Activated T-cell treated with anti-CD3 and anti-CD28 coated beads for 48 hours (primary cell): Measurements from ENCODE around the gene TNFAIP3.

Experiments used
- DNase-seq: peaks from one replicate; pipeline ENCODE4 v3.0.0-alpha.2; 2020; ENCODE audit warnings: low read depth

TNFAIP3 gene

DNA sequence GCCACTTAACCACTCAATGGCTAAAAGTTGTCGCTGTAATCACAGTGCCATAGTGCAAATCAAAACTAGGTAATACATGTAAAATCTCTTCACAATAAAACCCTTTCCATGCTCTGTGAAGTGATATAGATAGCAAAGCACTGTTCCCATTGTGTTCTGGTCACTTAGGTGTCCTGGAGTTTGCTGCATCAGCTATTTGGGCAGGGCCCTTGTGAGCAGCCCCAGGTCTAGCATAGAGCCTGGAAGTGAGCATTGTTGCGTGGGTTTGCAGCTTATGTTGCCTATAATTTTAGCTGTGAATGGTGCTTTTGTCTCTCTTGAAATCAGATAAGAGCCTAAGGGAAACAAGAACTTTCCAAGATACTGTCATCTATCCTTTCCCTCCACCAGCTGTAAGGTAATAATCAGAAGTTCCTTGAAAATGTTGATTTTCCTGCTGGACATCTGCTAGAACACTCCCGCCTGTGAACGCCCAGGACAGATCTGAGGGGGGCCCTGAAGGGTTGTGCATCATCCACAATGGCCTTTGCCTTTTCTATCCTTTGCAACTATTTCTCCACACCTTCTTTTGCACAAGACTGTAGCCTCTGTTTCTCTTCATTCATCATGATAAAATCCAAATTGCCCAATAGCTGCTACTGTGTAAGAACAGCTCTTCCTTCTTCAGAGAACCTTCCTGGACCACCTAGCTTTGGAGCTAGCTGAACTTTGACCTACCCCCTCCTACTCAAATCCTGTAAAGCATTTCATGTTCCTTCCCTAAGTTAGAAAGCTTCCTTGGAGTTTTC is 57.0 kb downstream of the TNFAIP3 start:
- no peak for DNase-seq

- no peak for DNase-seq
These were observed 58.2 kb downstream of the TNFAIP3 start for GRCh38 chr6:137925141-137925698.

GRCh38 chr6:137926207-137926731 is 59.2 kb downstream of the TNFAIP3 start:
- no peak for DNase-seq

- no peak for DNase-seq
These were observed 59.9 kb downstream of the TNFAIP3 start for GRCh38 chr6:137926985-137927384.

DNA sequence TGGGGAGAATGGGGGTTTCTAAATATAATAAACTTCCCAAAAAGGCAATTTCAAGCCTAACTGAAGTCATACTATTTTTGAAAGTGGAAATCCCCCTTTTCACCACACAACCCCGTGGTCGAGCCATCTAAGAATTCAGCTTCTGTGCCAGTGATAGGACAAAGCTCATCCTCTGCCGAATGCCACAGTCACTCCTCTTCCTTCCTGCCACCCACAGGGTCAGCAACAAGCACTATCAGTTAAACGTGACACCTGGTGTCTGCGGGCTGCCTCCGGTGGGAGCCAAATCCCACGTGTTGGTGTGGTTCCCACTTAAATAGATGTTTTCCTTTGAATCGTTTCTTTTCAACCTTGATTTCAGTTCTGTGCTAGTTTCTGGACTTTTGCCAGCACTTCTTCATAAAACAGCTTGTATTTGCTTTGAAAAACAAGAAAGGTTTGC is 60.7 kb downstream of the TNFAIP3 start:
- peak; percentile 68 for DNase-seq

DNA sequence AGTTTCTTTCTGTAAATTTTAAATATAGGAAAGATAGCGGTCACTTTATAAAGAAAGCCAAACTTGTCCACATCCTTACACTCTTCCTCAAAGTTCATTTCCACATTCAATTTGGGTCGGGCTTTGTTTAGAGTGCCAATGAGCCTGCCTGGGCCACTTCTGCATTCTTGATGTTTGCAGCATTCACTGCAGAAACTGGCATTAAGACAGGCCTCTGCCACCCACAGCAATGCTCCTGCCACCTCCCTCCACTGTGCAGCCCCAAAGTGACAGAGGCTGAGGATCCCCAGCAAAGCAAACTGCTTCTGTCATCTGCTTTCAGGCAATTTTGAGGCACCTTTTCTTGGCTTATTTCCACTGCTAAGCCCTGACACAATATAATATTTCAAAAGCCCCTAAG is 61.2 kb downstream of the TNFAIP3 start:
- DNase-seq = no peak

- no peak for DNase-seq
These were observed 64.9 kb downstream of the TNFAIP3 start for GRCh38 chr6:137931849-137932465.
